Smooth muscle cell (in vitro differentiated cells): ENCODE measurements around the gene DDI2. TPM values are rescaled to one million over a fixed set of nuclear protein-coding genes. Genes with fewer than 3 reads are reported as not detected.

Source experiments
- DNase-seq: peaks from one replicate; lab custom pipeline; 2025; ENCODE audit not compliant: unreplicated experiment; lab: John Stamatoyannopoulos, UW
- H2AFZ ChIP-seq: fragments of 200-600 bp; sonication (generic); 2 replicates; pipeline ENCODE4 v1.6.0; 2016; ENCODE audit warnings: antibody characterized with exemption, low read depth, mild to moderate bottlenecking
- H3F3A ChIP-seq: fragments of 200-600 bp; sonication (generic); 2 replicates; pipeline ENCODE4 v1.6.0; 2017; ENCODE audit warnings: antibody characterized with exemption, low read depth
- H3K27ac ChIP-seq: fragments of 200-600 bp; sonication (generic); 2 replicates; pipeline ENCODE4 v1.5.1; 2016; ENCODE audit warnings: low read depth, mild to moderate bottlenecking
- H3K27me3 ChIP-seq: fragments of 200-600 bp; sonication (generic); 2 replicates; pipeline ENCODE4 v1.6.1; 2016; ENCODE audit warnings: low read depth, mild to moderate bottlenecking
- H3K36me3 ChIP-seq: fragments of 200-600 bp; sonication (generic); 2 replicates; pipeline ENCODE4 v1.5.1; 2016; ENCODE audit warnings: low read depth
- H3K4me1 ChIP-seq: fragments of 200-600 bp; sonication (generic); 2 replicates; pipeline ENCODE4 v1.5.1; 2016; ENCODE audit warnings: low read depth
- H3K4me2 ChIP-seq: fragments of 200-600 bp; sonication (generic); 2 replicates; pipeline ENCODE4 v1.6.0; 2016; ENCODE audit warnings: mild to moderate bottlenecking
- H3K4me3 ChIP-seq: fragments of 200-600 bp; sonication (generic); 2 replicates; pipeline ENCODE4 v1.5.1; 2016; ENCODE audit warnings: mild to moderate bottlenecking
- H3K79me2 ChIP-seq: fragments of 200-600 bp; sonication (generic); 2 replicates; pipeline ENCODE4 v1.6.0; 2016; ENCODE audit warnings: low read depth, mild to moderate bottlenecking
- H3K9ac ChIP-seq: fragments of 200-600 bp; sonication (generic); 2 replicates; pipeline ENCODE4 v1.6.0; 2016; ENCODE audit warnings: low read depth
- H3K9me3 ChIP-seq: fragments of 200-600 bp; sonication (generic); replicated peaks from 2 replicates; pipeline ENCODE4 v1.5.1; 2016; ENCODE audit warnings: low read depth
- H4K20me1 ChIP-seq: fragments of 200-600 bp; sonication (generic); 2 replicates; pipeline ENCODE4 v1.6.0; 2016; ENCODE audit warnings: low read depth
- WGBS: methylation state at CpG from one replicate; pipeline ENCODE4 v1.1.7; 2016; ENCODE audit warnings: low lambda C conversion rate; 5-methylcytosine and 5-hydroxymethylcytosine counted together
- polyA plus RNA-seq: library from polyadenylated mRNA; unstranded; fragments of >200 nt; fragmentation: Nextera tagmentation; extraction: Ambion mirVana; gene quantifications from 2 replicates; pipeline ENCODE4 v1.2.1, GENCODE V29; 2016
- total RNA-seq: library from RNA; depleted of rRNA; stranded (reverse); fragments of >200 nt; gene quantifications from 2 replicates; pipeline ENCODE4 v1.2.3, GENCODE V29; 2014
- TF ChIP-seq, protein P1 (sequence below): fragments of 200-600 bp; sonication (generic); IDR thresholded peaks from 2 replicates; pipeline ENCODE4 v1.5.1; 2017; ENCODE audit warnings: borderline replicate concordance, mild to moderate bottlenecking, antibody characterized with exemption; ENCODE audit not compliant: insufficient read depth, poor library complexity, severe bottlenecking

The DDI2 gene
- total and polyA plus RNA-seq, 2 experiments from 2014 or later = 3.5 to 10.9 TPM

DNA sequence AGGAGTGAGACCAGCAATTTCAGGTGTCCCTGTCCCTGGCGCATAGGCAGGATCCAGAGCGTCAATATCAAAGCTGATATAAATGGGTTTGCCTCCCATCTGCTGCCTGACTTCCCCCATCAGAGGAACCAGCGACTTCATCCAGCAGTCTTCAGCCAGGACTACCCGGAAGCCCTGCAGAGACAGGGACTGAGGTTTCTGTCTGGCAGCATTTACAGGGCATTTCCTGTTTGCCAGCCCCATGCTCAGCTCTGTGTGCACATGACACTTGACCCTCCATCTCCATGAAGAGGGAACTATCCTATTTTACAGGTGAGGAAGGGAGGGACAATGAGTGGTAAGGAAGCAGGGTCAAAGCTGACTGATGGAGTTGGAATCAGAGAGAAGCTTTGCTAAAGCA lies 39.6 kb upstream of the DDI2 start:
- no peak overlapping the region for H3K4me2 ChIP-seq
- H3K27me3 ChIP-seq = no peaks in the 10 kb centered on the region
- H3K9ac ChIP-seq = no peak overlapping the region
- DNase-seq = no peak
- WGBS = 93% methylated on average over 4 of the region's 4 CpGs
- H3F3A ChIP-seq = no peaks in the 10 kb centered on the region
- H3K36me3 ChIP-seq = no peaks in the 10 kb centered on the region
- TF ChIP-seq, protein P1, sequence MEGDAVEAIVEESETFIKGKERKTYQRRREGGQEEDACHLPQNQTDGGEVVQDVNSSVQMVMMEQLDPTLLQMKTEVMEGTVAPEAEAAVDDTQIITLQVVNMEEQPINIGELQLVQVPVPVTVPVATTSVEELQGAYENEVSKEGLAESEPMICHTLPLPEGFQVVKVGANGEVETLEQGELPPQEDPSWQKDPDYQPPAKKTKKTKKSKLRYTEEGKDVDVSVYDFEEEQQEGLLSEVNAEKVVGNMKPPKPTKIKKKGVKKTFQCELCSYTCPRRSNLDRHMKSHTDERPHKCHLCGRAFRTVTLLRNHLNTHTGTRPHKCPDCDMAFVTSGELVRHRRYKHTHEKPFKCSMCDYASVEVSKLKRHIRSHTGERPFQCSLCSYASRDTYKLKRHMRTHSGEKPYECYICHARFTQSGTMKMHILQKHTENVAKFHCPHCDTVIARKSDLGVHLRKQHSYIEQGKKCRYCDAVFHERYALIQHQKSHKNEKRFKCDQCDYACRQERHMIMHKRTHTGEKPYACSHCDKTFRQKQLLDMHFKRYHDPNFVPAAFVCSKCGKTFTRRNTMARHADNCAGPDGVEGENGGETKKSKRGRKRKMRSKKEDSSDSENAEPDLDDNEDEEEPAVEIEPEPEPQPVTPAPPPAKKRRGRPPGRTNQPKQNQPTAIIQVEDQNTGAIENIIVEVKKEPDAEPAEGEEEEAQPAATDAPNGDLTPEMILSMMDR = no peak
- no peak overlapping the region for H3K4me3 ChIP-seq
- H2AFZ ChIP-seq = no peak overlapping the region
- no peak overlapping the region for H3K27ac ChIP-seq
- H3K4me1 ChIP-seq = peaks cover 17% of the 10 kb centered on the region
- H3K9me3 ChIP-seq = no peaks in the 10 kb centered on the region
- no peaks in the 10 kb centered on the region for H3K79me2 ChIP-seq
- H4K20me1 ChIP-seq = no peaks in the 10 kb centered on the region

DNA sequence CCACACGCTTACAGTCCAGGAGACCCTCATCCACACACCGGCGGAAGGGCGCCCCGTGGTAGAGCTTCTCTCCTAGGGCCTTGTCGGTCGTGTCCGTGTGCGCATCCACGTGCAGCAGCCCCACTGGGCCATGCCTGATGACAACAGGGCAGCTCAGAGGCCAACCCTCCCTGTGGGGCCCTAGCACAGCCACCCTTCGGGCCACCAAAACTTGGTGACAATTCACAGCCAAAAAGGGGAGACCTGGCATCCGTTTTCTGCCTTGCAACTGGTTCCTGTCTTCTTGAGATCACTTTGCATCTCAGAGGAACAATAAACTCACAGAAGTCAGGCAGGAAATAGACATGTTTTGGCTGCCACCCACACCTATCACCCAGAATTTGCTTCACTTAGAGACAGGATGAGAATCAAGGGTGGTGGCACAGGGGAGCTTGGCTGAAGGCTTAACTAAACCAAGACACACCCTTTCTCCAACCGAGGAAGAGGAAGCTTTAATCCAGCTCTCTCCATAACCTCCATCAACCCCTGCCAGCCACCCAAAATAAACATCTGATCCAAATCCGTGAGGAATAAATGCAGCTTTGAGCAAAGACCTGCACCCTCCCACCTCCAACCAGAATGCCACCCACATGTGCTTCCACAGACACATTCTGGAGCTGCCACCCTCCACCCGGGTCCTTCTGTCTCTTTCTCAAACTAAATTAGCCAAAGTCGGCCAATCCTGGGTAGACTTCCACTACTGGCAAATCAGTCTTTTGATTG lies 38.2 kb upstream of the DDI2 start:
- no peak for DNase-seq
- H3K27me3 ChIP-seq = no peaks in the 10 kb centered on the region
- H3K4me1 ChIP-seq = peaks cover 12% of the 10 kb centered on the region
- H3K4me3 ChIP-seq = no peak overlapping the region
- H3K4me2 ChIP-seq = no peak overlapping the region
- no peaks in the 10 kb centered on the region for H3K9me3 ChIP-seq
- no peaks in the 10 kb centered on the region for H4K20me1 ChIP-seq
- no peaks in the 10 kb centered on the region for H3F3A ChIP-seq
- no peak overlapping the region for H3K27ac ChIP-seq
- no peaks in the 10 kb centered on the region for H3K36me3 ChIP-seq
- no peak overlapping the region for H3K9ac ChIP-seq
- TF ChIP-seq, protein P1 = no peak
- 92% methylated on average over 16 of the region's 16 CpGs for WGBS
- no peaks in the 10 kb centered on the region for H3K79me2 ChIP-seq
- no peak overlapping the region for H2AFZ ChIP-seq

DNA sequence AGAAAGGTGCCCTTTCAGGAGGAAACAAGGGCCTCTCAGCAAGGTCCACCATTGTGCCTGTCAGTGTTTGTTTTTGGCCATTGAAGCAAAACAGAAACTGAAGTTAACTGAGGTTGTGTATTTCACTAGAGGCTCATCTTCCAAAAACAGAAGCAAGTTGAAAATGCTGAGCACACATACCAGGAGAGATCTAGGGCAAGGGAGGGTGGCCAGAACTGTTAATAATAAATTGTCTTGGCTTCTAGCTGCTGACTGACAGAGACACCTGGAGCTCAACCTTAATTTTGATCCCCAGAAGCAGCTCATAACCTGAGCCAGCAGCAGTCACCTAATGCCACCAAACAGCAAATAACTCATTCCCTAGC lies 37.6 kb upstream of the DDI2 start:
- TF ChIP-seq, protein P1 = no peak
- H3K4me2 ChIP-seq = no peak overlapping the region
- no peaks in the 10 kb centered on the region for H4K20me1 ChIP-seq
- H3K9ac ChIP-seq = no peak overlapping the region
- H2AFZ ChIP-seq = no peak overlapping the region
- no peaks in the 10 kb centered on the region for H3K36me3 ChIP-seq
- no peaks in the 10 kb centered on the region for H3K79me2 ChIP-seq
- H3K27me3 ChIP-seq = no peaks in the 10 kb centered on the region
- H3K4me1 ChIP-seq = peaks cover 12% of the 10 kb centered on the region
- no peak overlapping the region for H3K27ac ChIP-seq
- no peak overlapping the region for H3K4me3 ChIP-seq
- no peaks in the 10 kb centered on the region for H3K9me3 ChIP-seq
- H3F3A ChIP-seq = no peaks in the 10 kb centered on the region
- DNase-seq = no peak
